ENCODE data around the gene RIC3. TPM values are rescaled to one million over a fixed set of nuclear protein-coding genes. Genes with fewer than 3 reads are reported as not detected.
A peak's percentile ranks its signal among the peaks of the same experiment; 100 is the strongest.

RIC3 gene
- polyA plus RNA-seq, 6 donors from 2014 or later: 3.2 to 7.3 (median 5.7) TPM

- H3K9me3 Mint-ChIP-seq: no peaks in the 10 kb centered on the region
- H3K27ac Mint-ChIP-seq: peak overlapping the region; percentile 44 to 98 (median 96)
- H3K4me3 Mint-ChIP-seq: peak overlapping the region; percentile 37 to 89 (median 72)
- H3K4me1 Mint-ChIP-seq: peaks cover 51 to 74% (median 72%) of the 10 kb centered on the region in 3 donors
- no peaks in the 10 kb centered on the region for H3K36me3 Mint-ChIP-seq
- no peak for DNase-seq
- H3K27me3 Mint-ChIP-seq: no peaks in the 10 kb centered on the region
- ATAC-seq (ENCODE audit: low read depth in 2 of 2): no peak
Observed at GRCh38 chr11:8202516-8203413, 33.9 kb upstream of the RIC3 start.

GRCh38 chr11:8201644-8202365, 33.0 kb upstream of the RIC3 start:
- Mint-ChIP-seq H3K4me3 (peak overlapping the region; percentile 37 to 89 (median 68)), H3K4me1 (peaks cover 51 to 76% (median 72%) of the 10 kb centered on the region in 3 donors), H3K27ac (peak overlapping the region; percentile 44 to 98 (median 96)), H3K9me3 (no peaks in the 10 kb centered on the region), H3K27me3 (no peaks in the 10 kb centered on the region), H3K36me3 (no peaks in the 10 kb centered on the region)
- DNase-seq (peak; percentile 82), ATAC-seq (ENCODE audit: low read depth in 2 of 2) (peak; percentile 95)

GRCh38 chr11:8199676-8200075, 30.9 kb upstream of the RIC3 start:
- no peak for DNase-seq
- no peaks in the 10 kb centered on the region for H3K36me3 Mint-ChIP-seq
- H3K9me3 Mint-ChIP-seq: no peaks in the 10 kb centered on the region
- peak overlapping the region in 3 of 6 donors; percentile 26 to 94 (median 29) for H3K27ac Mint-ChIP-seq
- H3K27me3 Mint-ChIP-seq: peaks cover 0 to 3% (median 0%) of the 10 kb centered on the region in 3 donors
- H3K4me3 Mint-ChIP-seq: no peak overlapping the region
- peaks cover 40 to 57% (median 53%) of the 10 kb centered on the region in 3 donors for H3K4me1 Mint-ChIP-seq
- no peak for ATAC-seq (ENCODE audit: low read depth in 2 of 2)

- Mint-ChIP-seq H3K4me1 (peaks cover 19 to 28% (median 27%) of the 10 kb centered on the region in 3 donors), H3K27me3 (peaks cover 0 to 20% (median 0%) of the 10 kb centered on the region in 3 donors), H3K4me3 (no peak overlapping the region), H3K27ac (peak overlapping the region in 1 of 6 donors; percentile 29), H3K9me3 (no peaks in the 10 kb centered on the region), H3K36me3 (no peaks in the 10 kb centered on the region)
- DNase-seq: no peak
- no peak for ATAC-seq (ENCODE audit: low read depth in 2 of 2)
Observed at GRCh38 chr11:8196749-8197148, 27.9 kb upstream of the RIC3 start.

- Mint-ChIP-seq H3K27ac (peak overlapping the region in 2 of 6 donors; percentile 18 to 62), H3K4me1 (peaks cover 15 to 23% (median 22%) of the 10 kb centered on the region in 3 donors), H3K36me3 (no peaks in the 10 kb centered on the region), H3K27me3 (peaks cover 0 to 28% (median 0%) of the 10 kb centered on the region in 3 donors), H3K9me3 (no peaks in the 10 kb centered on the region), H3K4me3 (no peak overlapping the region)
- DNase-seq (no peak), ATAC-seq (ENCODE audit: low read depth in 2 of 2) (no peak)
Observed at GRCh38 chr11:8194956-8195355, 26.1 kb upstream of the RIC3 start.

GRCh38 chr11:8192896-8193209, 24.0 kb upstream of the RIC3 start:
- ATAC-seq (ENCODE audit: low read depth in 2 of 2): peak in 1 of 2 donors; percentile 44
- Mint-ChIP-seq H3K4me1 (peaks cover 12 to 16% (median 15%) of the 10 kb centered on the region in 3 donors), H3K27me3 (peaks cover 3 to 28% (median 4%) of the 10 kb centered on the region in 3 donors), H3K4me3 (no peak overlapping the region), H3K36me3 (no peaks in the 10 kb centered on the region), H3K9me3 (no peaks in the 10 kb centered on the region), H3K27ac (peak overlapping the region in 1 of 6 donors; percentile 27)
- DNase-seq: no peak

GRCh38 chr11:8192016-8192895, 23.4 kb upstream of the RIC3 start:
- H3K4me3 Mint-ChIP-seq: no peak overlapping the region
- no peaks in the 10 kb centered on the region for H3K9me3 Mint-ChIP-seq
- no peaks in the 10 kb centered on the region for H3K36me3 Mint-ChIP-seq
- peaks cover 4 to 28% (median 10%) of the 10 kb centered on the region in 3 donors for H3K27me3 Mint-ChIP-seq
- peaks cover 7 to 12% (median 10%) of the 10 kb centered on the region in 3 donors for H3K4me1 Mint-ChIP-seq
- peak; percentile 55 to 75 for ATAC-seq (ENCODE audit: low read depth in 2 of 2)
- DNase-seq: peak; percentile 53
- peak overlapping the region in 3 of 6 donors; percentile 27 to 80 (median 74) for H3K27ac Mint-ChIP-seq

GRCh38 chr11:8190431-8190830, 21.6 kb upstream of the RIC3 start:
- DNase-seq (no peak), ATAC-seq (ENCODE audit: low read depth in 2 of 2) (no peak)
- Mint-ChIP-seq H3K9me3 (peaks cover 0 to 2% (median 0%) of the 10 kb centered on the region in 7 donors), H3K36me3 (no peaks in the 10 kb centered on the region), H3K4me1 (peaks cover 0 to 5% (median 4%) of the 10 kb centered on the region in 3 donors), H3K27me3 (peaks cover 11 to 43% (median 23%) of the 10 kb centered on the region in 3 donors), H3K27ac (no peak overlapping the region), H3K4me3 (no peak overlapping the region)

GRCh38 chr11:8186429-8186828, 17.6 kb upstream of the RIC3 start:
- DNase-seq: no peak
- Mint-ChIP-seq H3K9me3 (peaks cover 0 to 11% (median 3%) of the 10 kb centered on the region in 7 donors), H3K27ac (no peak overlapping the region), H3K27me3 (peaks cover 19 to 48% (median 43%) of the 10 kb centered on the region in 3 donors), H3K36me3 (no peaks in the 10 kb centered on the region), H3K4me3 (no peak overlapping the region), H3K4me1 (no peaks in the 10 kb centered on the region)
- no peak for ATAC-seq (ENCODE audit: low read depth in 2 of 2)

GRCh38 chr11:8183111-8183510, 14.3 kb upstream of the RIC3 start:
- peaks cover 0 to 11% (median 3%) of the 10 kb centered on the region in 7 donors for H3K9me3 Mint-ChIP-seq
- ATAC-seq (ENCODE audit: low read depth in 2 of 2) (no peak), DNase-seq (no peak)
- H3K4me1 Mint-ChIP-seq: no peaks in the 10 kb centered on the region
- H3K36me3 Mint-ChIP-seq: no peaks in the 10 kb centered on the region
- no peak overlapping the region for H3K4me3 Mint-ChIP-seq
- H3K27me3 Mint-ChIP-seq: peaks cover 18 to 67% (median 51%) of the 10 kb centered on the region in 3 donors
- H3K27ac Mint-ChIP-seq: no peak overlapping the region

GRCh38 chr11:8180469-8180868, 11.6 kb upstream of the RIC3 start:
- H3K4me1 Mint-ChIP-seq: no peaks in the 10 kb centered on the region
- ATAC-seq (ENCODE audit: low read depth in 2 of 2): no peak
- H3K4me3 Mint-ChIP-seq: no peak overlapping the region
- no peak overlapping the region for H3K27ac Mint-ChIP-seq
- peaks cover 0 to 11% (median 3%) of the 10 kb centered on the region in 7 donors for H3K9me3 Mint-ChIP-seq
- no peak for DNase-seq
- no peaks in the 10 kb centered on the region for H3K36me3 Mint-ChIP-seq
- H3K27me3 Mint-ChIP-seq: peaks cover 21 to 52% (median 44%) of the 10 kb centered on the region in 3 donors

GRCh38 chr11:8178297-8178696, 9.5 kb upstream of the RIC3 start:
- Mint-ChIP-seq H3K4me3 (no peak overlapping the region), H3K27ac (no peak overlapping the region), H3K36me3 (no peaks in the 10 kb centered on the region), H3K27me3 (peaks cover 30 to 61% (median 59%) of the 10 kb centered on the region in 3 donors), H3K9me3 (no peaks in the 10 kb centered on the region), H3K4me1 (no peaks in the 10 kb centered on the region)
- ATAC-seq (ENCODE audit: low read depth in 2 of 2) (no peak), DNase-seq (no peak)

- Mint-ChIP-seq H3K27ac (no peak overlapping the region), H3K9me3 (no peaks in the 10 kb centered on the region), H3K27me3 (peaks cover 35 to 61% (median 55%) of the 10 kb centered on the region in 3 donors), H3K36me3 (no peaks in the 10 kb centered on the region), H3K4me1 (no peaks in the 10 kb centered on the region), H3K4me3 (no peak overlapping the region)
- DNase-seq (no peak), ATAC-seq (ENCODE audit: low read depth in 2 of 2) (no peak)
Observed at GRCh38 chr11:8177136-8177535, 8.3 kb upstream of the RIC3 start.
